ENCODE measurements around the gene IGSF22. TPM values are rescaled to one million over a fixed set of nuclear protein-coding genes. Genes with fewer than 3 reads are reported as not detected.

Gene IGSF22
- total RNA-seq, 2 donors from 2014 or later, result 0.21 TPM; not detected in 1

DNA sequence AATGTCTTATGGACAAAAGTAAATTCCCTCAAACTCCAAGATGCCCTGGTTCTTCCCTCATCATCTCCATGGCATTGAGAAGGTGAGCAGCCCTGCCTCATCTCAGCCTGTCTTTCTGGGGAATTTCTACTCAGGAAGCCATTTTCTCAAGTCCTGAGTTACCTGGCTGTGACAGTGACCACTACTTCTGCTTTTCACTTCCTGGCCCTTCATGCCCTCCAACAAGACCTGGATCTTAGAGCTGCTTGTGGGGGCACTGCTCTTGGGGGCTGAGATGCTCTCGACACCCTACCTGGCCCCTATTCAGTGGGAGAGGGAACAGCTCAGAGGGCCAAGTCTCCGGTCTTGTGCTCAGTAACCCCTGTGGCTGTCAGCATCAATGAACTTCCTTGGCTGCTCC lies 5.5 kb upstream of the IGSF22 start:
- Histone ChIP-seq H3K36me3 (no peaks in the 10 kb centered on the region), H3K9me3 (no peaks in the 10 kb centered on the region), H3K4me1 (ENCODE audit: control insufficient read depth in 1 of 2, low read depth in 2 of 2) (no peaks in the 10 kb centered on the region), H3K27ac (no peak overlapping the region), H3K4me3 (no peak overlapping the region), H3K27me3 (replicated peaks; ENCODE audit: insufficient read depth) (no peaks in the 10 kb centered on the region)
- no peak for DNase-seq (ENCODE audit: low spot score)
- no peak for ATAC-seq (ENCODE audit: insufficient number of reproducible peaks, low FRiP score, low read depth)
- TF ChIP-seq, protein P1, sequence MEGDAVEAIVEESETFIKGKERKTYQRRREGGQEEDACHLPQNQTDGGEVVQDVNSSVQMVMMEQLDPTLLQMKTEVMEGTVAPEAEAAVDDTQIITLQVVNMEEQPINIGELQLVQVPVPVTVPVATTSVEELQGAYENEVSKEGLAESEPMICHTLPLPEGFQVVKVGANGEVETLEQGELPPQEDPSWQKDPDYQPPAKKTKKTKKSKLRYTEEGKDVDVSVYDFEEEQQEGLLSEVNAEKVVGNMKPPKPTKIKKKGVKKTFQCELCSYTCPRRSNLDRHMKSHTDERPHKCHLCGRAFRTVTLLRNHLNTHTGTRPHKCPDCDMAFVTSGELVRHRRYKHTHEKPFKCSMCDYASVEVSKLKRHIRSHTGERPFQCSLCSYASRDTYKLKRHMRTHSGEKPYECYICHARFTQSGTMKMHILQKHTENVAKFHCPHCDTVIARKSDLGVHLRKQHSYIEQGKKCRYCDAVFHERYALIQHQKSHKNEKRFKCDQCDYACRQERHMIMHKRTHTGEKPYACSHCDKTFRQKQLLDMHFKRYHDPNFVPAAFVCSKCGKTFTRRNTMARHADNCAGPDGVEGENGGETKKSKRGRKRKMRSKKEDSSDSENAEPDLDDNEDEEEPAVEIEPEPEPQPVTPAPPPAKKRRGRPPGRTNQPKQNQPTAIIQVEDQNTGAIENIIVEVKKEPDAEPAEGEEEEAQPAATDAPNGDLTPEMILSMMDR (IDR thresholded peaks at IDR 0.05), result no peak

- Histone ChIP-seq H3K4me1 (ENCODE audit: control insufficient read depth in 1 of 2, low read depth in 2 of 2) (no peaks in the 10 kb centered on the region), H3K36me3 (no peaks in the 10 kb centered on the region), H3K27me3 (replicated peaks; ENCODE audit: insufficient read depth) (no peaks in the 10 kb centered on the region), H3K4me3 (no peak overlapping the region), H3K9me3 (no peaks in the 10 kb centered on the region), H3K27ac (no peak overlapping the region)
- DNase-seq (ENCODE audit: low spot score) (no peak), ATAC-seq (ENCODE audit: insufficient number of reproducible peaks, low FRiP score, low read depth) (no peak)
- TF ChIP-seq, protein P1 (IDR thresholded peaks at IDR 0.05), result no peak
These were observed 4.0 kb upstream of the IGSF22 start for GRCh38 chr11:18730020-18730419.

DNA sequence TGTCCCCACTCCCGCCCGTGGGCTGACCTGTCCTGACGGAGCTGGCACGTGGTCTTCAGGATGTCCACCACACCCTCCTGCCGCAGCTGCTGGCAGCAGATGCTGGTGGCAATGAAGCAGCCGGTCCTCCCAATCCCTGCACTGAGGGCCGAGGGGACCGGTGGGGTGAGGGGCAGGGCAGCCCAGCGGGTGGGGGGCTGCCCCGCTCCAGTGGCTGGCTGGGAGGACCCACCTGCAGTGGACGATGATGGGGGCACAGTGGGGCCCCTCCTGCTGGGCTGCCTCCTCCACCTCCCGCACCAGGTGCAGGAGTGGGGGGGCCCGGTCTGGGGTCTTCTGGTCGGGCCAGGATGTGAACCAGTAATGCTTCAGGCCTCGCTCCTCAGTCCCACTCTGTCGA lies 3.4 kb upstream of the IGSF22 start:
- Histone ChIP-seq H3K27me3 (replicated peaks; ENCODE audit: insufficient read depth) (no peaks in the 10 kb centered on the region), H3K4me1 (ENCODE audit: control insufficient read depth in 1 of 2, low read depth in 2 of 2) (no peaks in the 10 kb centered on the region), H3K27ac (no peak overlapping the region), H3K36me3 (no peaks in the 10 kb centered on the region), H3K9me3 (no peaks in the 10 kb centered on the region), H3K4me3 (no peak overlapping the region)
- ATAC-seq (ENCODE audit: insufficient number of reproducible peaks, low FRiP score, low read depth), result no peak
- DNase-seq (ENCODE audit: low spot score), result no peak
- TF ChIP-seq, protein P1 (IDR thresholded peaks at IDR 0.05), result no peak

DNA sequence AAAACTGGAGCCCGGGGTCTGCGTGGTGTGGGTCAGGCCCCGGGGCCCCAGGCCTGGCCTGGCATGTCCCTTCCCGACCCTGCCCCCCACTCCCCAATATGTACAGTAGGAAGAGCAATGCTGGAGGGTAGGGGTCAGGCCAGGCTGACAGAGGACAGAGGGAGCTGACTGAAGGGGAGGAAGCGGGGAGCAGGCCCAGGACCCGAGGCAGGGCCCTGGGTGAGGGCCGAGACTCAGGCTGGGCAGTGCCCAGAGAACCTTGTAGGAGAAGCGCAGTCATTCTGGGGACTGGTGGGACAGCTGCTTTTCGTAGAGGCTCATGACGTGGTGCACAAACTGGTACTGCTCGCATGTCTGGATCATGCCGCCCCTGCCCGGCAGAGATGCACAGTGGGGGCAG lies 2.7 kb upstream of the IGSF22 start:
- no peak for DNase-seq (ENCODE audit: low spot score)
- TF ChIP-seq, protein P1 (IDR thresholded peaks at IDR 0.05), result no peak
- no peak for ATAC-seq (ENCODE audit: insufficient number of reproducible peaks, low FRiP score, low read depth)

GRCh38 chr11:18727479-18728236 lies 1.7 kb upstream of the IGSF22 start:
- no peaks in the 10 kb centered on the region for H3K27me3 ChIP-seq (replicated peaks; ENCODE audit: insufficient read depth)
- H3K27ac ChIP-seq, result no peak overlapping the region
- H3K9me3 ChIP-seq, result no peaks in the 10 kb centered on the region
- H3K36me3 ChIP-seq, result no peaks in the 10 kb centered on the region
- no peak overlapping the region for H3K4me3 ChIP-seq
- DNase-seq (ENCODE audit: low spot score) (no peak), ATAC-seq (ENCODE audit: insufficient number of reproducible peaks, low FRiP score, low read depth) (no peak)
- no peaks in the 10 kb centered on the region for H3K4me1 ChIP-seq (ENCODE audit: control insufficient read depth in 1 of 2, low read depth in 2 of 2)
- TF ChIP-seq, protein P1 (IDR thresholded peaks at IDR 0.05), result peak; percentile 62

More for the DNA sequence above, 2.7 kb upstream of the IGSF22 start:
- no peak overlapping the region for H3K4me3 ChIP-seq
- H3K4me1 ChIP-seq (ENCODE audit: control insufficient read depth in 1 of 2, low read depth in 2 of 2), result no peaks in the 10 kb centered on the region
- H3K9me3 ChIP-seq, result no peaks in the 10 kb centered on the region
- no peak overlapping the region for H3K27ac ChIP-seq
- no peaks in the 10 kb centered on the region for H3K27me3 ChIP-seq (replicated peaks; ENCODE audit: insufficient read depth)
- no peaks in the 10 kb centered on the region for H3K36me3 ChIP-seq

Measured in thoracic aorta (tissue), 2 donors.